Activated T-cell treated with anti-CD3 and anti-CD28 coated beads for 24 hours (primary cell): ENCODE measurements around the gene DARS2.
A peak's percentile ranks its signal among the peaks of the same experiment; 100 is the strongest.
"Not testable (repeated sequence)": the region's sequence is repeated elsewhere in the genome, so short reads cannot be mapped to it uniquely, and the experiment has no call there.

Experiments
- DNase-seq: peaks from one replicate; pipeline ENCODE4 v3.0.0-alpha.2; 2020; ENCODE audit warnings: low read depth

The DARS2 gene

GRCh38 chr1:173824315-173825081, at the start of gene DARS2, which contains the start of gene CENPL:
Gene DARS2, plus strand, starts transcription at chr1:173824673. Its CDS starts 557 bp downstream, at chr1:173825230.
Gene CENPL, minus strand, starts transcription at chr1:173824883. Its CDS starts 13,584 bp downstream, at chr1:173811299.
- peak; percentile 86 for DNase-seq

GRCh38 chr1:173775578-173776226, 48.8 kb upstream of the DARS2 start:
- DNase-seq: no peak

GRCh38 chr1:173779936-173780335, 44.5 kb upstream of the DARS2 start:
- DNase-seq: no peak

DNA sequence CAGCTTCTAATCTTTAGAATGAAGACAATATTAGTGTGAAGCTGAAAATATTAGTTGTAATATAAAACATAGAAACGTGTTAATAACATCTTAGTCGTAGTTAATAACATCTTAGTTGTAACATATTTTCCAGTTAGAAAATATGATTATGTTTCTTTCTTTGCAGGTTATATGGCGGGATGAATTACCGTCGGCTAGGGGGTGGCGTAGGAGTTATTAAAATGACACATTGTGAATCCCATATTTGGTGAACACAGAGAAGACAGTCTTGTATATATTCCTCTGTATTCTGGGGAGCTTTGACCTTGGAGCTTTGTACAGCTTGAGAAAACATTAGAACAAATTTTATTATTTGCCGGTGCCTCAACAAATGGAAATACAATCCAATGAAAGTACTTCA, 39.5 kb upstream of the DARS2 start:
- DNase-seq: no peak

DNA sequence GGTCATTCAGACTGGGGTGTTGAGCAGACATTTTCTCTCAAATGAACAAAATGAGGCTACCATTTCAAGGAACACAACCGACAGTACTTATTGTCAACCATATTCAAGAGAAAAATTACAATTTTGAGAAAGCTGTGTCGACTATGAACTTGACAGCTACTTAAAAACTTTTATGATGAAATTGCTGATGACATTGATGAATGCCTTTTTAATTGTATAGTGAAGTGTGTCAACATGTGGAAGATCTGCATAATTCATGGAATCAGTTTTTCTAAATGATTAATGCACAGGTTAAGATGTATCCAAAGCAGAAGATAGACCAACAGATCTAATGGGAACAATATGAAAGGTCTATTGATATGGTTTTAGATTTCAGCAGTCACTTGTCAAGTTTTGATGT, 34.6 kb upstream of the DARS2 start:
- DNase-seq: no peak

DNA sequence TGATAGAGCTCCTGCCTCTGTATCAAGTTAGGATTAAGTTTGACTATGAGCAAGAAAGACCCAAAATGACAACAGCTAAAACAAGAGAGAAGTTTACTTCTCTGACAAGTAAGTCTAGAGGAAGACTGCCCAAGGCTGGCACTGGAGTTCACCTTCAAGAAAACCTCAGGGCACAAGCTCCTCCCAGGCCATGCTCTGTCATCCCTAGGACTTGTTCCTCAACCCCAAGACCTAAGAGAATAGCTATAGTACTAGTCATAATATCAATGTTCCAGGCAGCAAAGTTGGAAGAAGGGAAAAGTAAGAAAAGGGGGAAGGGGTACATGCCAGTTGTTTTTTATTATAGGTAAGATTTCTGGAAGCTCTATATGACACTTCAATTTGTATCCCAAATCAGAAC, 26.4 kb upstream of the DARS2 start:
- DNase-seq: no peak

DNA sequence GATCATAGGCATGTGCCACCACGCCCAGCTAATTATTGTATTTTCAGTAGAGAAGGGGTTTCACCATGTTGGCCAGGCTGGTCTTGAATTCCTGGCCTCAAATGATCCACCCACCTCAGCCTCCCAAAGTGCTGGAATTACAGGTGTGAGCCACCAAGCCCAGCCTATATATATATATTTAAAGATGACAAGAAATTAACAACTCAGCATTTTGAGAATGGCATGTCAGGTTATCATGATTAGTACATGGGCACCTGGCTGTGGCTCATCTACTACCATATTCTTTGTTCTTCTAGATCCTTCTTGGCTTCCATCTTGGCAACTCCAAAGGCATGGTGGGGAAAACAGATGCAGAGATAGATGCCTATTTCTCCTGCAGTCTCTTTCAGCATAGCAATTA, 24.5 kb upstream of the DARS2 start:
- not testable (repeated sequence) for DNase-seq

- DNase-seq: no peak
Measured at GRCh38 chr1:173802961-173803360, 21.5 kb upstream of the DARS2 start.

- DNase-seq: not testable (repeated sequence)
Measured at GRCh38 chr1:173813654-173814053, 10.8 kb upstream of the DARS2 start.

- no peak for DNase-seq
Measured at GRCh38 chr1:173818459-173818858, 6.0 kb upstream of the DARS2 start.

DNA sequence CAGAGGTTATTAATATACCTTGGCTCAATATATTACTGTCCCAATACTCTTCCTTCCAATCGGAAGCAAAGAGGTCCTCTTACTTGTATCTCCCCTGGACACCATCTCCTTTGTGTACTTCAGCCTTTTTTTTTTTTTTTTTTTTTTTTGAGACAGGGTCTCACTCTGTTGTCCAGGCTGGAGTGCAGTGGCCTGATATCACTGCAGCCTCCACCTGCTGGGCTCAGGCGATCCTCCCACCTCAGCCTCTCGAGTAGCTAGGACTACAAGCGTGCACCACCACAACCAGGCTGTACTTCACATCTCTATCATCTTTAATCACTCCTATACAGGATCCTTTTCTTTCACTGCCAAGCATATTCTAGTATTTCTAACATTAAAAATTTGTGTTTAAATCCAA, 2.8 kb upstream of the DARS2 start:
- DNase-seq: no peak

DNA sequence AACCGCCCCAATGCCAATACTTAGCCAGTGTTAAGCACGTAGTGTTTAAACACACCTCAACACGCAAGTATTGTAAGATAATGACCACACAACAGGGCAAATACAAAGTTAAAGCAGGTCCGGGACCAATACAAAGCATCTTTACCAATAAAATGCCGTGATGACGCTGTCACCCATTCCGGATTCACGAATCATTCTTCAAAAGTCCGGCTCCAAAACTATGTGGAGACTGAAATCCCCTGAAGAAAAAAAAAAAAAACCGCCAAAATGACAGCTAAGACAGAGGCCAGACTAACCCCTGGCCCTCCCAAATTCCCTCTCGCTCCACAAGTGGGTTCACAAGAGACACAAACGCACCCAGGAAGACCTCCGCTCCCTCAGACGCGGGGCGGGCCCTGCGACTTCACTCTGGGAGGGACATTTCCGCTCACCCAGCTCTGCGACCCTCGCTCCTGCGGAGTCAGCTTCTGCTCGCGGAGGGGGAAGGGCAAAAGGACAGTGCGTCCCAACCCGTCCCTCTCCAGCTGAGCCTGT, 625 bp upstream of the DARS2 start:
- DNase-seq: no peak

- no peak for DNase-seq
Measured at GRCh38 chr1:173827611-173828010, 3.1 kb downstream of the DARS2 start.

DNA sequence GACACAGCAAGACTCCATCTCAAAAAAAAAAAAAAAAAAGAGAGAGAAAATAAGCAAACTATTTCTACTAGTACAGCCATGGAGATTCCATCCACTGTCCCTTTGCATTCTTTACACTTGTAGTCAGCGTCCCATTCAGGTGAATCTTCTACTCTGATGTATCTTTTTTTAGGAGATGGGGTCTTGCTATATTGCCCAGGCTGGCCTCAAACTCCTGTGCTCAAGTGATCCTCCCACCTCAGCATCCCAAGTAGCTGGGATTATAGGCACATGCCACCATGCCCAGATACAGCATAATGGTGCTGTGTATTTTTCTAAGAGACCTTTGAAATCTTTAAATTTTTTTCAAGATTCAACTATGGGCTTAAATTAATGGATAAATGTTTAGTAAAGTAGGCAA, 8.3 kb downstream of the DARS2 start:
- no peak for DNase-seq

- no peak for DNase-seq
Measured at GRCh38 chr1:173852105-173852504, 27.6 kb downstream of the DARS2 start.

DNA sequence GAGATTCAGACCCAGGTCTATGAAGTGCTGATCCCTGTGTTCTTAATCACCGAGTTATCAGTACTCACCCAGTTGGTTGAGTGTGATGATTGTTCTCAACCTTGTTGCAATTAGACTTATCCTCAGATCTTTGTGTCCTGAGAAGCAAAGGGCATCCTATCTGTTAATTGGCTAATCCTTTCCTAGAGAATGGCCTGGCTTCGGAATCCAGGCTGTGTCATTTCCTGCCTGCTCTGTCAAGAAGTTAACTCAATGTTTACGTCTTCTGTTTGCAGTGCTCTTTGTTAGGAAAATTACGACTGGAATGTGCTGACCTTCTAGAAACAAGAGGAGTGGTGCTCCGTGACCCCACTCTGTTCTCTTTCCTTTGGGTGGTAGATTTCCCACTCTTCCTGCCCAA, 28.6 kb downstream of the DARS2 start:
- DNase-seq: no peak

GRCh38 chr1:173856014-173856413, 31.5 kb downstream of the DARS2 start:
- DNase-seq: no peak

DNA sequence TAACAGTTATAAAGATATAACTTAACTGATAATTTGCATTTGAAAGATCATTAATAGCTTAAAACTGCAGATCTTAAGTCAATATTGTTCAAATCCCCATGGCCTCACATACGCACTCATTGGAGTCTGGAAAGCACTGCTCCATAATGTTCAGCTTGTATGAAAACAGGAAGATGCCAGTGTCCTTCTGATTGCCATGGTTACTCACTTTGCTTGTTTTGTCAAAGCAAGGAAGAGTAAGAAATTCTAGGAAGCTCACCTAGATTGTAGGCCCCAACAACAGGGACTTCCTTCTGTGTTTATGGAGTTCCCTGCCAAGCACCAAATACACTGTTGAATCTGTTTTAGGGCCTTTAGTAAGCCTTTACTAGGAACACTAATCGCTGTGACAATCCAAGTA, 32.4 kb downstream of the DARS2 start:
- no peak for DNase-seq

- DNase-seq: no peak
Measured at GRCh38 chr1:173857363-173857917, 33.0 kb downstream of the DARS2 start.

GRCh38 chr1:173859547-173859946, 35.1 kb downstream of the DARS2 start:
- not testable (repeated sequence) for DNase-seq

DNA sequence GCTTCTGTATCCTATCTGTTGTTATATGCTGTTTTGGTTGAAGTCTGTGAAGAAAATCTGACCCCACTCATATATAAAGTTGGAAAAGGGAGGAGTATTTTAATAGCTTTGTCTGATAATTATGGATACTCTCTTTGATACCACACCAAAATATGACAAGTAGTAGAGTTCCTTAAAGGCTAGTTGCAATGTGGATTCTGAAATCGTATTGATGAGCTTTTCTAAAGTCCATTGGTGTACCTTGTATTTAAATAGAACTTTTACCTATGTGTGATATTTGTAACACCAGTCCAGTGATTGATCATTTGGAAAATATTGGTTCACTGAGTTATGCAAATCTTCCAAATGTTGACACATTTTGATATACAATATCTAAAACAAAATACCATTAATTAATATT, 35.6 kb downstream of the DARS2 start:
- no peak for DNase-seq

DNA sequence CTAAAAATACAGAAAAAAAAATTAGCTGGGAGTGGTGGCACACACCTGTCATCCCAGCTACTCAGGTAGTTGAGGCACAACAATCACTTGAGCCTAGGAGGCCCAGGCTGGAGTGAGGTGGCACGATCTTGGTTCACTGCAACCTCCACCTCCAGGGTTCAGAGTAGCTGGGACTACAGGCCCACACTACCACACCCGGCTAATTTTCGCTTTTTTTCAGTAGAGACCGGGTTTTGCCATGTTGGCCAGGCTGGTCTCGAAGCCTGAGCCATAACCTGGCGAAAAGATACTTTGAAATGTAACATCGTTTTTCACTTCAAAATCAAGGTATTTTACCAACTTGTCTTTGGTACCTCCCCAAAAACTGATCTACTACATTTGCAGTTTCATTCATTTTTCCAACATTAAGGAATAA, 37.3 kb downstream of the DARS2 start:
- DNase-seq: no peak

DNA sequence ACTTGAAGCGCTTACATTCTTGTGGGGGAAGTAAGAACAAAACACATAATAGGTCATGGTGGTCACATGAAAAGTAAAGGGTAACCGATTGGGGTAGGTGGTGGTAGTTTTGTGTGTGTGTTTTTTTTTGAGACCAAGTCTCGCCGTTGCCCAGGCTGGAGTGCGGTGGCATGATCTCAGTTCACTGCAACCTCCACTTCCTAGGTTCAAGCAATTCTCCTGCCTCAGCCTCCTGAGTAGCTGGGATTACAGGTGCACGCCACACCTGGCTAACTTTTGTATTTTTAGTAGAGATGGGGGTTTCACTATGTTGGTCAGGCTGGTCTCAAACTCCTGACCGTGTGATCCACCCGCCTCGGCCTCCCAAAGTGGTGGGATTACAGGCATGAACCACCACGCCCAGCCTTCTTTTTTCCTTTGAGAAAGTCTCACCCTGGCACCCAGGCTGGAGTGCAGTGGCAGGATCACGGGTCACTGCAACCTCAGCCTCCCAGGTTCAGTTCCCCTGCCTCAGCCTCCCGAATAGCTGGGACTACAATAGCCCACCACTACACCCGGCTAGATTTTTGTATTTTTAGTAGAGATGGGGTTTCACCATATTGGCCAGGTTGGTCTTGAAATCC, 37.8 kb downstream of the DARS2 start:
- peak; percentile 27 for DNase-seq
